HG02610 (cell line): ENCODE measurements around the gene MT1M.
"Not testable (repeated sequence)": the region's sequence is repeated elsewhere in the genome, so short reads cannot be mapped to it uniquely, and the experiment has no call there.

Experiments used
- ATAC-seq: cut with Tn5 transposase; IDR thresholded peaks from one replicate; pipeline ENCODE4 v1.9.1; 2021; ENCODE audit warnings: mild to moderate bottlenecking, moderate library complexity; ENCODE audit not compliant: unreplicated experiment

The MT1M gene

GRCh38 chr16:56671691-56672090 lies 39.2 kb downstream of the MT1M start:
- ATAC-seq: not testable (repeated sequence)

- not testable (repeated sequence) for ATAC-seq
These were observed 39.7 kb downstream of the MT1M start for GRCh38 chr16:56672171-56672570.

- no peak for ATAC-seq
These were observed 40.5 kb downstream of the MT1M start for GRCh38 chr16:56672761-56673536.

GRCh38 chr16:56673921-56674320 lies 41.5 kb downstream of the MT1M start:
- no peak for ATAC-seq

- ATAC-seq: not testable (repeated sequence)
These were observed 42.1 kb downstream of the MT1M start for GRCh38 chr16:56674570-56674969.

GRCh38 chr16:56675685-56676210 lies 43.3 kb downstream of the MT1M start:
- ATAC-seq: no peak

- no peak for ATAC-seq
These were observed 45.0 kb downstream of the MT1M start for GRCh38 chr16:56677474-56677873.

GRCh38 chr16:56679078-56679730 lies 46.7 kb downstream of the MT1M start:
- ATAC-seq: no peak

GRCh38 chr16:56679818-56680217 lies 47.4 kb downstream of the MT1M start:
- no peak for ATAC-seq

GRCh38 chr16:56681939-56682702 lies 49.7 kb downstream of the MT1M start, which contains the start of gene MT1X:
TSS of gene MT1X (plus strand) at chr16:56682470. CDS start at chr16:56682541, 71 bp downstream.
- peak; percentile 96 for ATAC-seq

GRCh38 chr16:56682703-56683397 lies 50.4 kb downstream of the MT1M start:
- ATAC-seq: no peak
